GM13977 (cell line): ENCODE data around the gene SLC24A3.

Experiments used
- DNase-seq: peaks from one replicate; pipeline ENCODE4 v3.0.0; 2012; ENCODE audit warnings: low spot score
- CTCF ChIP-seq: IDR thresholded peaks from 2 replicates; pipeline ENCODE4 v1.5.1; 2012; ENCODE audit warnings: mild to moderate bottlenecking, control low read depth; ENCODE audit not compliant: insufficient read depth; ENCODE audit errors: extremely low read depth, missing control alignments
- in situ Hi-C: fragments of 300-500 bp; cut with MboI; formaldehyde crosslinking; loops from one replicate; pipeline ENCODE4 v1.12.0; 2022; ENCODE audit warnings: low sequenced_read_pairs, low pct_unique_long_range_greater_than_20kb, mixed read lengths, inconsistent platforms; ENCODE audit not compliant: unreplicated experiment

Gene SLC24A3

GRCh38 chr20:19404826-19405225, 192.4 kb downstream of the SLC24A3 start:
- TF ChIP-seq CTCF: no peak
- in situ Hi-C loops: no loop called here
- DNase-seq: no peak

GRCh38 chr20:19405958-19406357, 193.5 kb downstream of the SLC24A3 start:
- in situ Hi-C loops: no loop called here
- no peak for DNase-seq

GRCh38 chr20:19406381-19406780, 193.9 kb downstream of the SLC24A3 start:
- no peak for DNase-seq
- no peak for TF ChIP-seq CTCF
- in situ Hi-C loops: no loop called here

More at GRCh38 chr20:19405958-19406357, 193.5 kb downstream of the SLC24A3 start:
- TF ChIP-seq CTCF: no peak

GRCh38 chr20:19407196-19407595, 194.8 kb downstream of the SLC24A3 start:
- no peak for DNase-seq
- no peak for TF ChIP-seq CTCF
- in situ Hi-C loops: no loop called here

GRCh38 chr20:19407736-19408135, 195.3 kb downstream of the SLC24A3 start:
- no peak for DNase-seq
- in situ Hi-C loops: no loop called here
- TF ChIP-seq CTCF: no peak

- no peak for DNase-seq
- in situ Hi-C loops: no loop called here
- no peak for TF ChIP-seq CTCF
Observed at GRCh38 chr20:19408971-19409370, 196.5 kb downstream of the SLC24A3 start.

GRCh38 chr20:19411811-19412210, 199.4 kb downstream of the SLC24A3 start:
- no peak for TF ChIP-seq CTCF
- no peak for DNase-seq
- in situ Hi-C loops: no loop called here
